Panc1 (cell line): Measurements from ENCODE around the gene C1QTNF2.

Experiments used
- CTCF ChIP-seq: fragments of 450-650 bp; IDR thresholded peaks from 2 replicates; pipeline ENCODE4 v1.5.1; 2017; ENCODE audit warnings: mild to moderate bottlenecking
- POLR2AphosphoS5 ChIP-seq: IDR thresholded peaks from 2 replicates; pipeline ENCODE4 v1.6.1; 2012; ENCODE audit warnings: mild to moderate bottlenecking, low read depth, low read length, moderate library complexity
- REST ChIP-seq, 2 experiments: IDR thresholded peaks; 2 replicates each; pipeline ENCODE4 v1.6.1; 2011 to 2012; ENCODE audit warnings: low read depth in 2 of 2, control low read depth in 1 of 2, low read length in 1 of 2, mild to moderate bottlenecking in 1 of 2, moderate library complexity in 1 of 2; ENCODE audit not compliant: insufficient read depth in 1 of 2
- SIN3A ChIP-seq: IDR thresholded peaks from 2 replicates; pipeline ENCODE4 v1.6.1; 2012; ENCODE audit warnings: low read depth, mild to moderate bottlenecking, low read length, moderate library complexity, borderline replicate concordance; ENCODE audit not compliant: insufficient read depth
- TCF7L2 ChIP-seq: IDR thresholded peaks from 2 replicates; pipeline ENCODE4 v1.6.1; 2011; ENCODE audit warnings: mild to moderate bottlenecking, low read depth, low read length, inconsistent platforms

GRCh38 chr5:160342413-160342941 lies 27.9 kb downstream of the C1QTNF2 start:
- TF ChIP-seq CTCF (no peak), TCF7L2 (no peak), POLR2AphosphoS5 (no peak), REST (IDR thresholded peaks at IDR 0.05; ENCODE audit: insufficient read depth in 1 of 2, low read depth in 2 of 2, low read length in 1 of 2) (no peak), SIN3A (no peak)
